Measurements from ENCODE around the gene ELAVL2.

DNA sequence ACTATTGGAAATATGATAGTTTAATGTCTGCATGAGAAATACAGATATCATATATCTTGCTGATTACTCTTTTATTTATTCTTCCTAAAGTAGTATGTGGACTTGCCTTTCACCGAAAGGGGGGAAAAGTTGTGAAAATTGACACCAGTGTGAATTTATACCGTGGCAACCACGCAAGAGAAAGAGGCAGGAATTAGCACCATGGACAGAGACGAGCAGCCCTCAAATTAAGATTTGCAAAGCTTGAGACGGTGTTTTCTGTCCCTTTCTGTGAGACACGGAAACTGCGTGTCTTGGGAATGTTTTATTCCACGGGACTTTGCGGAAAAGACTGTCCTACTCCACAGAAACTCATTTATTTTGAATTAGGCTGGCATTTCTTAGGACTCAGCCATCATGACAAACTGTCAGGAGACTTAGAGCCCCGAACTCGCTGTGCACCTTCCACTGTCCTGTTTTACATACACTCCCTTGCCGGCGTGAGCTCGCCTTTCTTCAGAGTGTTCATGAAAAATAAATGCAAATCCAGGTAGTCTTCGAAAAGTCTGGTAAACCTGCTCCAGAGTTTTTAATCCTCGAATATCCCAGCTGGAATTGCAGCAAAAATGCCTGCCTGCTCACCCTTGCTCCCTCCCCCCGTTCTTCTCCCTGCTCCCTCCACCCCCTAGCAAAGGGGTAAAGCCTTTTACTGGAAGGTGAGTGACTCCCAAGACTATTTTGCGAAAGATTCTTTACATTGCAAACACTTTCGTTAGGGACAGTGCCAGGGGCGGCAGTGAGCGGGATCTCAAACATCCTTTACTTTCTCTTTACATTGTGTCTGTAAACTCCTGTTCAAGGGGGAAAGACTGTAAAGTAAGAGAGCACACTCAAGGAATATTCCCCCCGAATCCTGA lies 3.8 kb upstream of the ELAVL2 start:
- TF ChIP-seq GLIS3 (CRISPR knock-in tag; IDR thresholded peaks at IDR 0.05) (no peak), ZFP30 (CRISPR knock-in tag; IDR thresholded peaks at IDR 0.05) (no peak), TOX (CRISPR knock-in tag; IDR thresholded peaks at IDR 0.05; ENCODE audit: borderline replicate concordance) (no peak), RARB (CRISPR knock-in tag; IDR thresholded peaks at IDR 0.05) (no peak), PPARA (CRISPR knock-in tag; IDR thresholded peaks at IDR 0.05; ENCODE audit: borderline replicate concordance) (no peak), ARNTL (CRISPR knock-in tag; IDR thresholded peaks at IDR 0.05; ENCODE audit: borderline replicate concordance, low read depth) (no peak), SNAI2 (CRISPR knock-in tag; IDR thresholded peaks at IDR 0.05) (no peak)
- TF ChIP-seq, protein P1, sequence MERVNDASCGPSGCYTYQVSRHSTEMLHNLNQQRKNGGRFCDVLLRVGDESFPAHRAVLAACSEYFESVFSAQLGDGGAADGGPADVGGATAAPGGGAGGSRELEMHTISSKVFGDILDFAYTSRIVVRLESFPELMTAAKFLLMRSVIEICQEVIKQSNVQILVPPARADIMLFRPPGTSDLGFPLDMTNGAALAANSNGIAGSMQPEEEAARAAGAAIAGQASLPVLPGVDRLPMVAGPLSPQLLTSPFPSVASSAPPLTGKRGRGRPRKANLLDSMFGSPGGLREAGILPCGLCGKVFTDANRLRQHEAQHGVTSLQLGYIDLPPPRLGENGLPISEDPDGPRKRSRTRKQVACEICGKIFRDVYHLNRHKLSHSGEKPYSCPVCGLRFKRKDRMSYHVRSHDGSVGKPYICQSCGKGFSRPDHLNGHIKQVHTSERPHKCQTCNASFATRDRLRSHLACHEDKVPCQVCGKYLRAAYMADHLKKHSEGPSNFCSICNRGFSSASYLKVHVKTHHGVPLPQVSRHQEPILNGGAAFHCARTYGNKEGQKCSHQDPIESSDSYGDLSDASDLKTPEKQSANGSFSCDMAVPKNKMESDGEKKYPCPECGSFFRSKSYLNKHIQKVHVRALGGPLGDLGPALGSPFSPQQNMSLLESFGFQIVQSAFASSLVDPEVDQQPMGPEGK (CRISPR knock-in tag; IDR thresholded peaks at IDR 0.05; ENCODE audit: borderline replicate concordance) = no peak
- TF ChIP-seq, protein P2, sequence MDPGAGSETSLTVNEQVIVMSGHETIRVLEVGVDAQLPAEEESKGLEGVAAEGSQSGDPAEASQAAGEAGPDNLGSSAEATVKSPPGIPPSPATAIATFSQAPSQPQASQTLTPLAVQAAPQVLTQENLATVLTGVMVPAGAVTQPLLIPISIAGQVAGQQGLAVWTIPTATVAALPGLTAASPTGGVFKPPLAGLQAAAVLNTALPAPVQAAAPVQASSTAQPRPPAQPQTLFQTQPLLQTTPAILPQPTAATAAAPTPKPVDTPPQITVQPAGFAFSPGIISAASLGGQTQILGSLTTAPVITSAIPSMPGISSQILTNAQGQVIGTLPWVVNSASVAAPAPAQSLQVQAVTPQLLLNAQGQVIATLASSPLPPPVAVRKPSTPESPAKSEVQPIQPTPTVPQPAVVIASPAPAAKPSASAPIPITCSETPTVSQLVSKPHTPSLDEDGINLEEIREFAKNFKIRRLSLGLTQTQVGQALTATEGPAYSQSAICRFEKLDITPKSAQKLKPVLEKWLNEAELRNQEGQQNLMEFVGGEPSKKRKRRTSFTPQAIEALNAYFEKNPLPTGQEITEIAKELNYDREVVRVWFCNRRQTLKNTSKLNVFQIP (CRISPR knock-in tag; IDR thresholded peaks at IDR 0.05; ENCODE audit: borderline replicate concordance, low read depth) = no peak
- TF ChIP-seq, protein P3, sequence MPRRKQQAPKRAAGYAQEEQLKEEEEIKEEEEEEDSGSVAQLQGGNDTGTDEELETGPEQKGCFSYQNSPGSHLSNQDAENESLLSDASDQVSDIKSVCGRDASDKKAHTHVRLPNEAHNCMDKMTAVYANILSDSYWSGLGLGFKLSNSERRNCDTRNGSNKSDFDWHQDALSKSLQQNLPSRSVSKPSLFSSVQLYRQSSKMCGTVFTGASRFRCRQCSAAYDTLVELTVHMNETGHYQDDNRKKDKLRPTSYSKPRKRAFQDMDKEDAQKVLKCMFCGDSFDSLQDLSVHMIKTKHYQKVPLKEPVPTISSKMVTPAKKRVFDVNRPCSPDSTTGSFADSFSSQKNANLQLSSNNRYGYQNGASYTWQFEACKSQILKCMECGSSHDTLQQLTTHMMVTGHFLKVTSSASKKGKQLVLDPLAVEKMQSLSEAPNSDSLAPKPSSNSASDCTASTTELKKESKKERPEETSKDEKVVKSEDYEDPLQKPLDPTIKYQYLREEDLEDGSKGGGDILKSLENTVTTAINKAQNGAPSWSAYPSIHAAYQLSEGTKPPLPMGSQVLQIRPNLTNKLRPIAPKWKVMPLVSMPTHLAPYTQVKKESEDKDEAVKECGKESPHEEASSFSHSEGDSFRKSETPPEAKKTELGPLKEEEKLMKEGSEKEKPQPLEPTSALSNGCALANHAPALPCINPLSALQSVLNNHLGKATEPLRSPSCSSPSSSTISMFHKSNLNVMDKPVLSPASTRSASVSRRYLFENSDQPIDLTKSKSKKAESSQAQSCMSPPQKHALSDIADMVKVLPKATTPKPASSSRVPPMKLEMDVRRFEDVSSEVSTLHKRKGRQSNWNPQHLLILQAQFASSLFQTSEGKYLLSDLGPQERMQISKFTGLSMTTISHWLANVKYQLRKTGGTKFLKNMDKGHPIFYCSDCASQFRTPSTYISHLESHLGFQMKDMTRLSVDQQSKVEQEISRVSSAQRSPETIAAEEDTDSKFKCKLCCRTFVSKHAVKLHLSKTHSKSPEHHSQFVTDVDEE (CRISPR knock-in tag; IDR thresholded peaks at IDR 0.05) = no peak
- TF ChIP-seq, protein P4, sequence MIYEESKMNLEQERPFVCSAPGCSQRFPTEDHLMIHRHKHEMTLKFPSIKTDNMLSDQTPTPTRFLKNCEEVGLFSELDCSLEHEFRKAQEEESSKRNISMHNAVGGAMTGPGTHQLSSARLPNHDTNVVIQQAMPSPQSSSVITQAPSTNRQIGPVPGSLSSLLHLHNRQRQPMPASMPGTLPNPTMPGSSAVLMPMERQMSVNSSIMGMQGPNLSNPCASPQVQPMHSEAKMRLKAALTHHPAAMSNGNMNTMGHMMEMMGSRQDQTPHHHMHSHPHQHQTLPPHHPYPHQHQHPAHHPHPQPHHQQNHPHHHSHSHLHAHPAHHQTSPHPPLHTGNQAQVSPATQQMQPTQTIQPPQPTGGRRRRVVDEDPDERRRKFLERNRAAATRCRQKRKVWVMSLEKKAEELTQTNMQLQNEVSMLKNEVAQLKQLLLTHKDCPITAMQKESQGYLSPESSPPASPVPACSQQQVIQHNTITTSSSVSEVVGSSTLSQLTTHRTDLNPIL (CRISPR knock-in tag; IDR thresholded peaks at IDR 0.05; ENCODE audit: low read depth) = no peak
